Endothelial cell of umbilical vein (primary cell): ENCODE results near the gene TKT.

Experiments used
- EZH2 ChIP-seq: IDR thresholded peaks from 2 replicates; pipeline ENCODE4 v1.6.1; 2012; ENCODE audit warnings: borderline replicate concordance, low read depth, mild to moderate bottlenecking, moderate library complexity, low read length, inconsistent platforms; ENCODE audit not compliant: severe bottlenecking
- GATA2 ChIP-seq: IDR thresholded peaks from 2 replicates; pipeline ENCODE4 v1.7.0; 2011; ENCODE audit warnings: low read depth, mild to moderate bottlenecking, moderate library complexity, mixed read lengths, low read length; ENCODE audit not compliant: insufficient read length, insufficient read depth
- JUN ChIP-seq: IDR thresholded peaks from 2 replicates; pipeline ENCODE4 v1.6.1; 2011; ENCODE audit warnings: borderline replicate concordance, low read depth; ENCODE audit not compliant: insufficient read length, insufficient read depth
- MYC ChIP-seq: IDR thresholded peaks from one replicate; pipeline ENCODE4 v1.6.1; 2011; ENCODE audit warnings: mild to moderate bottlenecking, low read depth, low read length
- POLR2A ChIP-seq: IDR thresholded peaks from 2 replicates; pipeline ENCODE4 v1.6.1; 2012; ENCODE audit warnings: low read depth, mild to moderate bottlenecking, control low read depth, low read length
- POLR2AphosphoS5 ChIP-seq: IDR thresholded peaks from 2 replicates; pipeline ENCODE4 v1.6.1; 2012; ENCODE audit warnings: low read depth, mild to moderate bottlenecking, control low read depth, low read length, moderate library complexity; ENCODE audit not compliant: insufficient read depth
- TF ChIP-seq, protein P1 (sequence below), 2 donors: IDR thresholded peaks; 1 replicate in 1 of 2; 2 replicates in 1 of 2; pipeline ENCODE4 v1.5.1; 2011; ENCODE audit warnings: low read length in 2 of 2, mild to moderate bottlenecking in 2 of 2, moderate library complexity in 2 of 2, control low read depth in 1 of 2, inconsistent platforms in 1 of 2, low read depth in 1 of 2; ENCODE audit not compliant: insufficient read depth in 1 of 2; ENCODE audit errors: extremely low read depth in 1 of 2
- TF ChIP-seq, protein P2 (sequence below): IDR thresholded peaks from 2 replicates; pipeline ENCODE4 v1.6.1; 2011; ENCODE audit not compliant: insufficient read depth, insufficient read length

DNA sequence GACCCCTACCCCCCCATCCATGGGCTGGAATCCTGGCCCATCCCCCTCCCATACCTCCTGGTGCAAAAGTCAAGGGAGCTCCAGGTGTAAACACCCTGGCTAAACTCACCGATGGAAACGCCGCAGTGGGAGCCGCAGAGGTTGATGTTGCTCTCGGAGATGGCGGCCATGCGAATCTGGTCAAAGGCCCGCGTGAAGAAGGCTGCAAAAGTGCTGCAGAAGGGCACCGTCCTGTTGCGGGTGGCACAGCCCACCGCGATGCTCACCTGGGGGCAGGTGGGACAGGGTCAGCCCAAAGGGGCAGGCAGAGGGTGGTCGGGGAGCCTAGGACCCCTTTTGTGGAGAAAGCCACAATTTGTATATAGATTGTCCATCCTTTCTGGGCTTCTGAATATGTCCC is 26.7 kb downstream of the TKT start:
- TF ChIP-seq, protein P1, sequence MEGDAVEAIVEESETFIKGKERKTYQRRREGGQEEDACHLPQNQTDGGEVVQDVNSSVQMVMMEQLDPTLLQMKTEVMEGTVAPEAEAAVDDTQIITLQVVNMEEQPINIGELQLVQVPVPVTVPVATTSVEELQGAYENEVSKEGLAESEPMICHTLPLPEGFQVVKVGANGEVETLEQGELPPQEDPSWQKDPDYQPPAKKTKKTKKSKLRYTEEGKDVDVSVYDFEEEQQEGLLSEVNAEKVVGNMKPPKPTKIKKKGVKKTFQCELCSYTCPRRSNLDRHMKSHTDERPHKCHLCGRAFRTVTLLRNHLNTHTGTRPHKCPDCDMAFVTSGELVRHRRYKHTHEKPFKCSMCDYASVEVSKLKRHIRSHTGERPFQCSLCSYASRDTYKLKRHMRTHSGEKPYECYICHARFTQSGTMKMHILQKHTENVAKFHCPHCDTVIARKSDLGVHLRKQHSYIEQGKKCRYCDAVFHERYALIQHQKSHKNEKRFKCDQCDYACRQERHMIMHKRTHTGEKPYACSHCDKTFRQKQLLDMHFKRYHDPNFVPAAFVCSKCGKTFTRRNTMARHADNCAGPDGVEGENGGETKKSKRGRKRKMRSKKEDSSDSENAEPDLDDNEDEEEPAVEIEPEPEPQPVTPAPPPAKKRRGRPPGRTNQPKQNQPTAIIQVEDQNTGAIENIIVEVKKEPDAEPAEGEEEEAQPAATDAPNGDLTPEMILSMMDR (IDR thresholded peaks at IDR 0.05; ENCODE audit: extremely low read depth in 1 of 2, insufficient read depth in 1 of 2, low read depth in 1 of 2, low read length in 2 of 2): no peak
- TF ChIP-seq POLR2AphosphoS5 (no peak), MYC (no peak), EZH2 (no peak), POLR2A (no peak), GATA2 (no peak), JUN (no peak)
- TF ChIP-seq, protein P2, sequence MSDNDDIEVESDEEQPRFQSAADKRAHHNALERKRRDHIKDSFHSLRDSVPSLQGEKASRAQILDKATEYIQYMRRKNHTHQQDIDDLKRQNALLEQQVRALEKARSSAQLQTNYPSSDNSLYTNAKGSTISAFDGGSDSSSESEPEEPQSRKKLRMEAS: no peak
